VCaP (cell line): ENCODE data around the gene DHX15.

Experiments used
- H3K27ac ChIP-seq: fragments of 450-650 bp; 2 replicates; pipeline ENCODE4 v1.5.1; 2017
- TF ChIP-seq, protein P1 (sequence below): fragments of 450-650 bp; conservative IDR thresholded peaks from 2 replicates; pipeline ENCODE4 v1.5.1; 2017; ENCODE audit warnings: mild to moderate bottlenecking, moderate library complexity

Gene DHX15

DNA sequence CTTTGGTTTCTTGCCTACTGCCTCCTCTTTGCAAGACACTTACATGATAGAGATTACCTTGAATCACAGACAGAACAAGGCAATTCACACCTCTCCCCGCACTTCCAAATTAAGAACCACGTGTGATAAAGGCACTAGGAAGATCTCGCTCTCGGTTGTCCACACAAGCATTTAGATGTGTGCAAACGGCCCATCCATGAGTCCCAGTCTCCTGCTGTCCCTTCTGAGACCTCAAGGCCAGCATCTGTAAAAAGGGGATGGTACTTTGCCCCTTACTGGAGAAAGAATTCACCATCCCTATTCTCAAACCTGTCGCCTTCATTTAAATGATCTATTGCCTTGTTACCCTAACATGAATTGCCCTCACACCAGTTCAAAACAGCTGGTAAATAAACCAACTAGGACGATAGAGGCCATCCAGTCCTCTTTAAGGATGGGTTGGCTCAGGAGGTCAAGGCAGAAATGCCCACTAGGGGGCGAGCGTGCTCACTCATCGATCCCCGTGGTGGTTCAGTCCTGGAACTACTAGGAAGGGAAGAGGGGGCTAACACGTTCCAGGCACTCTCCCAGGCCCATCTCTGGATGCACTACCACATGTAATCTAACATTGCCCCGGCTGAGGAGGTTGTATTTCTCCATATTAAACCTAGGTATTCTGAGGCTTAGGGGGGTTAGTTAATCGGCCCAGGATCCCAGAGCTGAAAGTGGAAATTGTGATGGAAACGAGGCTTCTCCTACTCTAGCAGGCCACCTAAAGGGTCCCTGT is 95.8 kb downstream of the DHX15 start:
- TF ChIP-seq, protein P1, sequence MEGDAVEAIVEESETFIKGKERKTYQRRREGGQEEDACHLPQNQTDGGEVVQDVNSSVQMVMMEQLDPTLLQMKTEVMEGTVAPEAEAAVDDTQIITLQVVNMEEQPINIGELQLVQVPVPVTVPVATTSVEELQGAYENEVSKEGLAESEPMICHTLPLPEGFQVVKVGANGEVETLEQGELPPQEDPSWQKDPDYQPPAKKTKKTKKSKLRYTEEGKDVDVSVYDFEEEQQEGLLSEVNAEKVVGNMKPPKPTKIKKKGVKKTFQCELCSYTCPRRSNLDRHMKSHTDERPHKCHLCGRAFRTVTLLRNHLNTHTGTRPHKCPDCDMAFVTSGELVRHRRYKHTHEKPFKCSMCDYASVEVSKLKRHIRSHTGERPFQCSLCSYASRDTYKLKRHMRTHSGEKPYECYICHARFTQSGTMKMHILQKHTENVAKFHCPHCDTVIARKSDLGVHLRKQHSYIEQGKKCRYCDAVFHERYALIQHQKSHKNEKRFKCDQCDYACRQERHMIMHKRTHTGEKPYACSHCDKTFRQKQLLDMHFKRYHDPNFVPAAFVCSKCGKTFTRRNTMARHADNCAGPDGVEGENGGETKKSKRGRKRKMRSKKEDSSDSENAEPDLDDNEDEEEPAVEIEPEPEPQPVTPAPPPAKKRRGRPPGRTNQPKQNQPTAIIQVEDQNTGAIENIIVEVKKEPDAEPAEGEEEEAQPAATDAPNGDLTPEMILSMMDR, result peak; percentile 86
- H3K27ac ChIP-seq, result no peak overlapping the region

DNA sequence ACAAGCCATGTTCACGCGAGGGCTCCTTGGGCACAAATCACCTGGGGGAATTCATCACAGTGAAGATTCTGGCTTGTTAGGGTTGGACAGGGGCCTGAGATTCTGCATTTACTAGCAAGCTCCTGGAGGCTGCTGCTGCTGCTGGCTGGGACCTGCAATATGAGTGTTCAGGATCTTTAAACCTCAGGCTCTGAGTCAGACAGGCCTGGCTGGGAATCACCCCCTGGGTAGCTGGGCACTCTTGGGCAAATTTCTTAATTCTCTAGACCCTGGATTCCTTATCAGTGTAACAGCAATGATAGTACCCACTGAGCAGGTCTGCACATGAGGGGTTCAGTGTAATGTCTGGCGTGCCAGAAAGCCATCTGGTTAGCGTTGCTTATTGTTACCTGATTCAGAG is 101.5 kb downstream of the DHX15 start:
- TF ChIP-seq, protein P1, result no peak
- H3K27ac ChIP-seq, result no peak overlapping the region

GRCh38 chr4:24477919-24478318 is 106.4 kb downstream of the DHX15 start:
- TF ChIP-seq, protein P1, result no peak
- no peak overlapping the region for H3K27ac ChIP-seq
